ENCODE data around the gene TNN.

TNN gene

DNA sequence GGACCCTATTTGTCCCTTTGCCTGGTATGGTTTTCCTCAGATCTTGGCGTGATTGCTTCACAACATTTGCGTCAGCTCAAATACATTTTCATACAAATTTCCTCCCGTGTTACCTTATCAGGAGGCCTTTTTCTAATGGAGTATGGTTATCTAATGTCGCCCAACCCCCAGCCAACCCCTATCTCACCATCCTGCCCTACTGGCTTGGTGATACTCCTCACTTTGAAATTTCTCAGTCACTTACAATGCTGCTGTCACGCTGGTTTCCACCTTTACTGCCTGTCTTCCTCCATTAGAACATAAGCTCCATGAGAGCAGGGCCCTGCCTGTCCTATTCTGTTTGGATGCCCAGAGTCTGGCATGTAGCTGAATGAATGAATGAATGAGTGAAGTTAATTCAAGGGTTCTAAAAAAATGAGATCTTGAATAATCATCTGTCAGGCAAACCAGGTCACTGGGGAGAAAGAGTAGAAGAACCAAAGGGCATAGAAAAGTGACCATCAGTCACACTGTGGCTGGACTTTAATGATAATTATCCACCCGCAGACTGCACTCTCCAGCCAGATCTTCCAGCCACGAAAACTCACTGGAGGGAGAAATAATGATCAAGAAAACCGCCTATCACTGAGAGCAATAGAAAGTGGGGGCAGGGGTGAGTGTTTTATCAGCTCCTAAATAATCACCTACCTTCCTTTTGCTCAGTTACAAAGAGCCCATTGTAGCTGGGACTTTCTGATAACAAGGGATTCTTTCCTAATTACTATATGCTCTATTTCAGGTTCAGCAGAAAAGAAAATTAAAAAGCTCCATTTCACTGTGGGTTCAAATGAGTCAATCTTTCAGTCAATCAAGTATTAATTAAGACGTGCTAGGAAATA lies 103.6 kb downstream of the TNN start:
- DNase-seq (ENCODE audit: low read depth in 2 of 2) = no peak
- H3K4me3 ChIP-seq (replicated peaks in 1 of 2; ENCODE audit: low read depth in 2 of 2, low read length in 2 of 2) = no peak overlapping the region
- TF ChIP-seq, protein P1, sequence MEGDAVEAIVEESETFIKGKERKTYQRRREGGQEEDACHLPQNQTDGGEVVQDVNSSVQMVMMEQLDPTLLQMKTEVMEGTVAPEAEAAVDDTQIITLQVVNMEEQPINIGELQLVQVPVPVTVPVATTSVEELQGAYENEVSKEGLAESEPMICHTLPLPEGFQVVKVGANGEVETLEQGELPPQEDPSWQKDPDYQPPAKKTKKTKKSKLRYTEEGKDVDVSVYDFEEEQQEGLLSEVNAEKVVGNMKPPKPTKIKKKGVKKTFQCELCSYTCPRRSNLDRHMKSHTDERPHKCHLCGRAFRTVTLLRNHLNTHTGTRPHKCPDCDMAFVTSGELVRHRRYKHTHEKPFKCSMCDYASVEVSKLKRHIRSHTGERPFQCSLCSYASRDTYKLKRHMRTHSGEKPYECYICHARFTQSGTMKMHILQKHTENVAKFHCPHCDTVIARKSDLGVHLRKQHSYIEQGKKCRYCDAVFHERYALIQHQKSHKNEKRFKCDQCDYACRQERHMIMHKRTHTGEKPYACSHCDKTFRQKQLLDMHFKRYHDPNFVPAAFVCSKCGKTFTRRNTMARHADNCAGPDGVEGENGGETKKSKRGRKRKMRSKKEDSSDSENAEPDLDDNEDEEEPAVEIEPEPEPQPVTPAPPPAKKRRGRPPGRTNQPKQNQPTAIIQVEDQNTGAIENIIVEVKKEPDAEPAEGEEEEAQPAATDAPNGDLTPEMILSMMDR (IDR thresholded peaks at IDR 0.05; ENCODE audit: low read depth, low read length) = no peak

DNA sequence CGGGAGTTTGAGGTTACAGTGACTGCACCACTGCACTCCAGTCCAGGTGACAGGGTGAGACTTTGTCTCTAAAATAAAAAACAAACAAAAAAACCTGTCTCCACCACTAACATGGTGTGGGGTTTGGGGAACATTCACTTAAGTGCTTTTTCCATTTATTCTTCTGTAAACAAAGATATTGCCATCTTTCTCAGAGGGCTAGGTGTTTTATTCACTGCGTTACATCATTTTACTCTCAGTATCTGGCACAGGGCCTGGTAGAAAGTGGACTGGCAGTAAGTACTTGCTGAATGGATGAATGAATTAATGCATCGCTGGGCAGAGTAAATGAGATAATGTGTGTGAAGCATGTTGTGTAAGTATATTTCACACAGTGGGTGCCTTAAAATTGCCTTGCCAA lies 104.9 kb downstream of the TNN start:
- TF ChIP-seq, protein P1 (IDR thresholded peaks at IDR 0.05; ENCODE audit: low read depth, low read length) = no peak
- DNase-seq (ENCODE audit: low read depth in 2 of 2) = no peak
- H3K4me3 ChIP-seq (replicated peaks in 1 of 2; ENCODE audit: low read depth in 2 of 2, low read length in 2 of 2) = no peak overlapping the region

DNA sequence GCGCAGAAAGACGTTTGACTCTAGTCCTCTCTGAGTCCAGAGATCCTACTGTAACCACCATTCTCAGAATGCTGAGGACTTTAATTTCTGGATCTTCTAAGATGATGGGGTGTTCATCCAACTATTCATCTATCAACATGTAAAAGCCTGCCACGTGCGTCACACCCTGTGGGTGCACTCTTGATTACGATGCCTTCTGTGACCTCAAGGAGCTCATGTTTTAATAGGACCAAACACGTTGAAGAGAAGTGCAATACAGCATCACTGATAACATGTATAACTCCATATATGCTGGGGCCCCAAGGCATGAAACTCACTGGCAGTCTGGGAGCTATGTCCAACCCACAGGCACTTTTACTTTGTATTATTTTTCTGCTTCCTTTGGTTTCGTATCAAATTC lies 105.9 kb downstream of the TNN start:
- no peak overlapping the region for H3K4me3 ChIP-seq (replicated peaks in 1 of 2; ENCODE audit: low read depth in 2 of 2, low read length in 2 of 2)
- TF ChIP-seq, protein P1 (IDR thresholded peaks at IDR 0.05; ENCODE audit: low read depth, low read length) = no peak
- no peak for DNase-seq (ENCODE audit: low read depth in 2 of 2)

DNA sequence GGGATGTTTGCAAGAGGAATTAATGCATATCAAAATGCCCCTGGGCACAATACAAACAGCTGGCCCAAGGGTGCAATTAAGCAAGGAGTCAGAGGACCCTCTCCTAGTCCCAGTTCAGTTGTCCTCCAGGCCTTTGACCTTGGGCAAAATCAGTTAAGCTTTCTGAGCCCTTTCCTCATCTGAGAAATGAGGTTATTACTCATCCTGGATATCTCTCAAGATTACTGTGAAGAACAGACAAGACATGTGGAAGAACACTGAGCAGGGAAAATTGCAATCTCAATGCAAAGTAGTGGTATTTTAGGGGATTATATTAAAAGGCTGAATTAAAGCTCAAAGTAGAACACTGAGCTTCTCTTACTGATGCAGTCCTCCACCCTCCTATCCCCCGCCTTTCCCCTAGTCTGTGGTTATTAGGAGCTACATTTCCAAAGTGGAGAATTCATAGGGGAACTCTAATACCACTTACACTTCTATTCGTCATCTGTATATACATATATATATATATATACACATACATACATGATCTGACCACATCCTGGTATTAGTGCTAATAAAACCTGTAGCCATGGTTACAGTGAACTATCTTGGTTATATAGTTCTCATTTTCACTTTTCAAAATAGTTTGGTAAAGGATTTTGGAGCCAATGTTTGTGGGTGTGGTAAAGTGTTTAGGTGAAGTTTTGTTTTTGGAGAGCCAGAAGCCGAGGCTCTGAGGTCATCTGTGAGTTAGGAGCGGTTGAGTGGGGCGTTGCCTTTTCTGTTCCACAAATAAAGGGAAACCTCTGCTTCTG lies 106.9 kb downstream of the TNN start:
- DNase-seq (ENCODE audit: low read depth in 2 of 2) = no peak
- TF ChIP-seq, protein P1 (IDR thresholded peaks at IDR 0.05; ENCODE audit: low read depth, low read length) = no peak
- no peak overlapping the region for H3K4me3 ChIP-seq (replicated peaks in 1 of 2; ENCODE audit: low read depth in 2 of 2, low read length in 2 of 2)

DNA sequence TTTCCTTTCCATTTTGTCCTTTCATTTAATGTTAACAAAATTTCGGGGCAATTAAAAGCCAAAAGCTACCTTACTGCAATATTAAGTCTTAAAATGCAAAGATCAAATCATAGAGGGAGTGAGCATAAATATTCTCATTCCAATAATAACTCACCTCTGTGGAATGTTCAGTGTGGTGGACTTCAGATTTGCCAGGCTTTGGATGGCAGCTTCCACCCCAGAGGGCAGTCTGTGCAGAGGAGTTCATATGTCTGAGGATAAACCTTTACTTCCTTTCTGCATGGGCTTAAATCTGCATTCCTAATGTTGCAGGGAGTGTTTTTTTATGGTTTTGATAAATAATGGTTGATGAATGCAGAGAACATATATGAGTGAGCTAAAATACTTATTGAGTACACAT lies 108.6 kb downstream of the TNN start:
- no peak overlapping the region for H3K4me3 ChIP-seq (replicated peaks in 1 of 2; ENCODE audit: low read depth in 2 of 2, low read length in 2 of 2)
- no peak for DNase-seq (ENCODE audit: low read depth in 2 of 2)
- TF ChIP-seq, protein P1 (IDR thresholded peaks at IDR 0.05; ENCODE audit: low read depth, low read length) = no peak

DNA sequence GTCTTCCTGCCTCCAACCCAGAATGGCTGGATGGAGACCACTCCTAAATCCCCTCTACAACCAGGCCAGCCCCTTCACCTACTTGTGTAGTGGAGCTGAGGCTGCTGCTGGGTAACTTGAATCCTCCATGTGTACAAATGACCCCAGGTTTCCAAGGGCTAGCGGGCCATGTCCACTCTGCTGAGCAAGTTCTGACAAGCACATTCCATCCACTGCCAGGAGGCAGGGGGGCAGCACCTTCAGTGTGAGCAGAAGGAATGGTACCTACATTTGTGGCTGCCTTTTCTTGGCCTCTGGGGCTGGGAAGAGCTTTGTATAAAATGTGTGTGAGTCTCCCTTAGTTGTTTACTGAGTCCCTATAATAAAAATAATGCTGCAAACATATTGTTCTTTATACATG lies 110.4 kb downstream of the TNN start:
- DNase-seq (ENCODE audit: low read depth in 2 of 2) = no peak
- TF ChIP-seq, protein P1 (IDR thresholded peaks at IDR 0.05; ENCODE audit: low read depth, low read length) = no peak
- H3K4me3 ChIP-seq (replicated peaks in 1 of 2; ENCODE audit: low read depth in 2 of 2, low read length in 2 of 2) = no peak overlapping the region

Measured in cardiac fibroblast (primary cell).